HepG2 (cell line): Measurements from ENCODE around the gene HPCAL1. TPM values are rescaled to one million over a fixed set of nuclear protein-coding genes. Genes with fewer than 3 reads are reported as not detected.

Experiments used
- CHD4 ChIP-seq: fragments of 200-600 bp; sonication (generic); IDR thresholded peaks from 2 replicates; pipeline ENCODE4 v1.7.0; 2017; ENCODE audit warnings: mild to moderate bottlenecking, low read length, borderline replicate concordance
- EHMT2 ChIP-seq: fragments of 200-600 bp; sonication (generic); IDR thresholded peaks from 2 replicates; pipeline ENCODE4 v1.7.0; 2017; ENCODE audit warnings: antibody characterized with exemption, low read depth, low read length, borderline replicate concordance
- MED13 ChIP-seq: sonication (generic); formaldehyde crosslinking; IDR thresholded peaks from 2 replicates; pipeline ENCODE4 v1.5.0; 2020; ENCODE audit warnings: missing genetic modification reagents
- NFIC ChIP-seq: IDR thresholded peaks from 2 replicates; pipeline ENCODE4 v1.6.1; 2012; ENCODE audit warnings: mild to moderate bottlenecking, low read length, inconsistent platforms
- PBX3 ChIP-seq: sonication (generic); formaldehyde crosslinking; IDR thresholded peaks from 2 replicates; pipeline ENCODE4 v1.8.1; 2023; ENCODE audit warnings: missing genetic modification reagents, inconsistent platforms, borderline replicate concordance
- POLR2G ChIP-seq: fragments of 200-400 bp; formaldehyde crosslinking; IDR thresholded peaks from 2 replicates; pipeline ENCODE4 v1.6.1; 2018; ENCODE audit warnings: mild to moderate bottlenecking, low read depth, low read length, moderate library complexity
- PRPF4 ChIP-seq: fragments of 200-400 bp; formaldehyde crosslinking; IDR thresholded peaks from 2 replicates; pipeline ENCODE4 v1.6.1; 2016; ENCODE audit warnings: low read length, low read depth; ENCODE audit not compliant: poor library complexity, severe bottlenecking
- RELA ChIP-seq: sonication (generic); formaldehyde crosslinking; IDR thresholded peaks from 2 replicates; pipeline ENCODE4 v1.4.0; 2020; ENCODE audit warnings: missing genetic modification reagents
- RXRB ChIP-seq: IDR thresholded peaks from 2 replicates; pipeline ENCODE4 v1.6.1; 2016; ENCODE audit warnings: borderline replicate concordance, missing genetic modification reagents, missing compliant biosample characterization
- SRY ChIP-seq: sonication (generic); formaldehyde crosslinking; IDR thresholded peaks from 2 replicates; pipeline ENCODE4 v1.8.0; 2022; ENCODE audit warnings: mild to moderate bottlenecking, missing genetic modification reagents
- ZMAT5 ChIP-seq: sonication (generic); formaldehyde crosslinking; IDR thresholded peaks from 2 replicates; pipeline ENCODE4 v1.5.0; 2020; ENCODE audit warnings: mild to moderate bottlenecking, low read depth, missing genetic modification reagents, borderline replicate concordance
- ZNF124 ChIP-seq: sonication (generic); formaldehyde crosslinking; IDR thresholded peaks from 2 replicates; pipeline ENCODE4 v1.4.0; 2020; ENCODE audit warnings: missing genetic modification reagents
- ZNF276 ChIP-seq: sonication (generic); formaldehyde crosslinking; IDR thresholded peaks from 2 replicates; pipeline ENCODE4 v1.4.0; 2020; ENCODE audit warnings: mild to moderate bottlenecking, low read depth, missing genetic modification reagents
- ZNF549 ChIP-seq: sonication (generic); formaldehyde crosslinking; IDR thresholded peaks from 2 replicates; pipeline ENCODE4 v1.5.0; 2020; ENCODE audit warnings: missing genetic modification reagents
- ZNF557 ChIP-seq: sonication (generic); formaldehyde crosslinking; IDR thresholded peaks from 2 replicates; pipeline ENCODE4 v1.4.0; 2020; ENCODE audit warnings: missing genetic modification reagents
- ZNF646 ChIP-seq: sonication (generic); formaldehyde crosslinking; IDR thresholded peaks from 2 replicates; pipeline ENCODE4 v1.9.0; 2021; ENCODE audit warnings: mild to moderate bottlenecking, missing genetic modification reagents
- ZNF737 ChIP-seq: sonication (generic); formaldehyde crosslinking; IDR thresholded peaks from 2 replicates; pipeline ENCODE4 v1.5.0; 2020; ENCODE audit warnings: missing genetic modification reagents, mild to moderate bottlenecking, borderline replicate concordance
- ZNF768 ChIP-seq: sonication (generic); formaldehyde crosslinking; IDR thresholded peaks from 2 replicates; pipeline ENCODE4 v1.4.0; 2020; ENCODE audit warnings: missing genetic modification reagents
- ZSCAN31 ChIP-seq: sonication (generic); formaldehyde crosslinking; IDR thresholded peaks from 2 replicates; pipeline ENCODE4 v1.5.0; 2020; ENCODE audit warnings: low read depth, mild to moderate bottlenecking, missing genetic modification reagents
- polyA plus RNA-seq, 8 experiments: library from polyadenylated mRNA; depleted of rRNA in 3 of 8; stranded (reverse) in 7 of 8; unstranded in 1 of 8; fragments of >200 nt; fragmentation: Illumina TruSeq in 4 of 8; extraction: Trizol in 4 of 8; gene quantifications; 2 replicates each; pipeline versions ENCODE4 v1.2.1 to v1.2.3, GENCODE V29; 2011 to 2016; ENCODE audit warnings: low read depth in 4 of 8, missing spikeins in 1 of 8, mixed read lengths in 1 of 8; ENCODE audit not compliant: insufficient read depth in 1 of 8
- total RNA-seq, 5 experiments: library from RNA; depleted of rRNA; stranded (reverse); fragments of >200 nt; fragmentation: Illumina TruSeq; extraction: Trizol; gene quantifications; 2 replicates each; pipeline ENCODE4 v1.2.3, GENCODE V29; 2016; ENCODE audit warnings: low read depth in 1 of 5

Gene HPCAL1
- total and polyA plus RNA-seq, 2 of the 13 experiments (the other 11 are each of a cell fraction or from before 2014, with no cell fraction given) = 29.5 to 29.9 TPM

- TF ChIP-seq ZSCAN31 (CRISPR knock-in tag) = 0 out of 2 replicates have a peak, but pooled peaks have one; percentile 50
- TF ChIP-seq ZNF557 (CRISPR knock-in tag) = no peak
- no peak for TF ChIP-seq PBX3
- peak; percentile 89 for TF ChIP-seq POLR2G
- TF ChIP-seq ZNF276 = peak; percentile 94
- TF ChIP-seq NFIC = no peak
- 0 out of 2 replicates have a peak, but pooled peaks have one; percentile 27 for TF ChIP-seq EHMT2
- TF ChIP-seq RELA (CRISPR knock-in tag) = 0 out of 2 replicates have a peak, but pooled peaks have one; percentile 60
- no peak for TF ChIP-seq ZNF549 (CRISPR knock-in tag)
- no peak for TF ChIP-seq ZNF646 (CRISPR knock-in tag)
- peak; percentile 94 for TF ChIP-seq ZNF124
- TF ChIP-seq RXRB = peak; percentile 83
- TF ChIP-seq PRPF4 = no peak
- TF ChIP-seq CHD4 = peak; percentile 48; the same call in 1 of the 2 replicates
- TF ChIP-seq ZMAT5 = no peak
- no peak; the same call in none of the 2 replicates for TF ChIP-seq SRY (CRISPR knock-in tag)
- TF ChIP-seq MED13 (CRISPR knock-in tag) = no peak
- peak; percentile 55 for TF ChIP-seq ZNF768 (CRISPR knock-in tag)
- 0 out of 2 replicates have a peak, but pooled peaks have one; percentile 16 for TF ChIP-seq ZNF737 (CRISPR knock-in tag)
Measured at GRCh38 chr2:10449838-10450691, 147.4 kb downstream of the HPCAL1 start (continued).
